GM18511 (cell line): ENCODE data around the gene PRL.

Experiments used
- ATAC-seq: cut with Tn5 transposase; IDR thresholded peaks from one replicate; pipeline ENCODE4 v1.9.1; 2021; ENCODE audit warnings: mild to moderate bottlenecking, moderate library complexity; ENCODE audit not compliant: unreplicated experiment

The PRL gene

GRCh38 chr6:22296936-22297335 is at the start of gene PRL:
Gene PRL, minus strand, starts transcription at chr6:22297036. Its CDS starts 54 bp downstream, at chr6:22296982.
- no peak for ATAC-seq

DNA sequence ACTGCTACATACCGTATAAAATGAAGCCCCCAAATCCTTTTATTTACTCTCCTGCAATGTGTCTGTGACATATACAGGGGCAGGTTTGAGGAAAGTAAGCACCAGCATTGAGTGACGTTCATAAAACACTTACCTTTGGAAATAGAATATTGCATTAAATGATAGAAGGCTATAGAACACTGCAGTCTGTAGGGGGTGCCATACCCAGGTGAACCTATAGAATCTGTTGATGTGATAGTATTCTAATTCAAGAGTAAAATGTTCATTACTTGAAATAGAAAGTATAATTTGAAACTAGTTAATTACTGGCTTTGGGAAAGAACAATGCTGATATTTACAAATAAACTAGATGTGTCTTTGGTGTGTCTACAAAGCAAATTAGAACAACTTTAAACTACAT is 47.0 kb upstream of the PRL start:
- no peak for ATAC-seq

DNA sequence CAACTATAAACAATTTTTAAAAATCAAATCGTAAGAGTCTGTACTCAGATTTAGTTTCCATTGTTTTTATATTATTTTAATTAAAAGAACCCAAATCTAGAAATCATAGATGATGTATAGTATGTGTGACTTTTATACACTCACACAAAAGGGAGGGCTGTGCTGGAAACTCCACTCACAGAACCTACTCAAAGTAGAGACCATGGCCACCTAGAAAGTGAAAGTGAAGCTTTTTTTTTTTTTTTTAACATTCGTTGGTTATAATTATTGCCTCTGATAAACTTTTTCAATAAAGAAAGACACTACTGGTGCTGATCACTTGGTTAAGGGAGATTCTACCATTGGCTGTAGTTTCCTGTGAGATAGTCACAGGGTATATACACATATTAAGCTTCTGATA is 37.9 kb upstream of the PRL start:
- ATAC-seq = no peak

- no peak for ATAC-seq
These were observed 37.0 kb upstream of the PRL start for GRCh38 chr6:22333802-22334201.

GRCh38 chr6:22332711-22333110 is 35.9 kb upstream of the PRL start:
- ATAC-seq = no peak

DNA sequence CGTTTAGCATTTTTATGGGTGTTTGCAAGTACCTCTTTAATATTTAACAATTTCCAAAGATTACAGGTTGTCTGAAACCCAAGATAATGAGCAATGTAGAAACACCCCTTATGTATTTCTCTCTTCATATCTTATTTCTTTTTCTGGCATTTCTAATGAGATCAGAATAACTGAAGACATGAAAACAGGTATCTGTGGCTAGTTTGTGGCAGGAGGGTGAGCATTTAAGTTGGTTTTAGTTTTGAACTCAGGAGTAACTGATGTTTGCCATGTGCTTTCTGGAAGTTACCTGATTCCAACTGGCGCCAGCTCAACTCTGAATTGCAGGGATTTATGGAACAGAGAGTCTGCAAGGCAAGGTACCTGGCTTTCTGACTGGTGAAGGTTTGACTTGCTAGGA is 35.4 kb upstream of the PRL start:
- no peak for ATAC-seq

- ATAC-seq = no peak
These were observed 34.1 kb upstream of the PRL start for GRCh38 chr6:22330941-22331340.

- ATAC-seq = no peak
These were observed 31.6 kb upstream of the PRL start for GRCh38 chr6:22328474-22328873.

- no peak for ATAC-seq
These were observed 31.0 kb upstream of the PRL start for GRCh38 chr6:22327881-22328280.

DNA sequence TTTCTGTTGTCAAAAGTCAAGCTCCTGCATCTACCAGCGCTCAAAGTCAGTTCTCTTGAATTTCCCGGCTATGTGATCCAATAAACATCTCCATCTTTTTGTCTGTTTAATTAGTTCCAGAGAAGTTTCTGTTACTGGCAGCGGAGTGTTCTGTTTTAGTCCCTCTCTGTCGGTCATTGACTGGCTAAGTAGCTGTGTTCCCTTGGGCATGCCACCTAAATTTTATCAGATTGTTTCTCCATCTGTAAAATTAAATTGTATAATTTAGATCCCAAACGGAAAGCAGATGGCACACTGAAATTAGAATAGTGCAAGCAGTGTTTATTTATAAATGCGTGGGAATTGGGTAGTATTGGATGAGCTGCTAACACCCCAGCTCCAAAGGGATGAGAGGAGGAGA is 29.7 kb upstream of the PRL start:
- no peak for ATAC-seq

DNA sequence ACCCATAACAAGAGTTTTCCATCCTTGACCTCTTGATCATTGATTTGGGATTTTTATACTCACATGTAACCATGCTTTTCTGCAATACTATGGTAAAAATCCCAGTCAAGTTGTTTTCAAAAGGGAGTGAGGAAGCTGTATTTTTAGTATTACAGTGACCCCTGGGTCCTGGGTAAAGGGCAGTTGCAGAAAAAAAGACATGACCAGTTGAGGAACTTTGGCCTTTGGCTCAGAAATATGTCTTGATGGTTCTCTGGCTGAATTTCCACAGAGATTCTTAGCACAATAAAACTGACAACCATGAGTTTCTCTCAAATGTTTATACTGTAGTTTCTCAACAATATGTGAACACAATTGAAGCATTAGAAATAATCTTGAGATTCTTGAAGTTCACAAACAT is 28.6 kb upstream of the PRL start:
- ATAC-seq = no peak

DNA sequence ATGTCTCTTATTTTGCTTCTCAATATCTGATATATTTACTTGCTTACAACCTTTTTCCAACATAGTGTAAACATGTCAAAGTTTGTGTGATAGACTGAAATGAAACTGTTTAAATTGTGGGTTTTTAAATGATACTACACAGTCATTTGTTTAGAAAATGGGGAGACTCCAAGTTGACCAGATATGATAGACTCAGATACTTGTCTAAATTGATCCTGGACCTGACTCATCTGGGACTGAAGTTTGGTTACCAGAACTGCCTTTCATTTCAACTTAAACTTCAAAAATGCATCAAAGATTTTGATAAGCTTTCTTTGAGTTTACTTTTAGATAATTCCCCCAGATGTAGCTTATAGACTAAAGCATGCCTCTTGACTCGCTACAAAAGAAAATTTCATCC is 27.0 kb upstream of the PRL start:
- ATAC-seq = no peak

DNA sequence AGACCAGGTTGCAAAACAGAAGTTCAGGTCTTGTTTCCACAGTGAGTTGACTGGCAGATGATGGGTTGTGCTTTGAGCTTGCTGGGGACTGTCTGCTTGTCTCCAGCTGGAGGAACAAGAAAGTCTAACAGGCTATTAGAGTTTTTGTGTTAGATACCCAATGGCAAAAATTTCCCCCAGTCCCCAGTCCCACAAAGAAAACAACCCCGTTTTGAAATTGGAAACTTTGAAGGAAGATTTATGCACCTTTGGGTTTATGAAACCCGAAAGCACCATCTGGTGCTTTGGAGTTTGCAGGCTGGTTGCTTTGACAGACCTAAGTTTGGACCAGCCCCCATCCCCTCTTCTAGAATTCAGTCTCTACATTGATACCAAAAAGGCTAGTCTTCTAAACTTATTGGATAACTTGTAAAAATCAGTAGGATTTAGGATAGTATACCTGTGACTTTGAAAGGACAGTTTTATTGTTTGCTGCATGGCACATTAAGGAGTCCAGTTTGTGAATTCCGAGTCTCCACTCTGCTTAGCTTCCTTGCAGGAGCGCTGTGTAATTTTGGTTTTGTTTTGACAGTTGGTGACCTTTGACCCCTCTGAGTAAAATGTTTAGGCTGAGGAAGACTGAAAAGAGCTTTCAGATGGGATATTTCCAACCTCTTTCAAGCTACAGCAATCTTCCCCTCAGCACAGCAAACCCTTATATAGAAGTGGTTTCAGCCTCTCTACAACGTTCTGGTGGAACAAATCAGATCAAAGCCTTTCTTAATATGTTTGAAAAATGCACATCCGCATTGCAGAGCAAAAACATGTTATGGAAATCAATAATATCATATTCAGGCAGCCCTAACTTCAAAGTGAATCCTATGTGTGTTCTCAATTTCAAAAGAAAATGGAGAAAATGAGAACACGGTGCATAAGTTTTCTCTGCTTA is 25.5 kb upstream of the PRL start:
- ATAC-seq = no peak

DNA sequence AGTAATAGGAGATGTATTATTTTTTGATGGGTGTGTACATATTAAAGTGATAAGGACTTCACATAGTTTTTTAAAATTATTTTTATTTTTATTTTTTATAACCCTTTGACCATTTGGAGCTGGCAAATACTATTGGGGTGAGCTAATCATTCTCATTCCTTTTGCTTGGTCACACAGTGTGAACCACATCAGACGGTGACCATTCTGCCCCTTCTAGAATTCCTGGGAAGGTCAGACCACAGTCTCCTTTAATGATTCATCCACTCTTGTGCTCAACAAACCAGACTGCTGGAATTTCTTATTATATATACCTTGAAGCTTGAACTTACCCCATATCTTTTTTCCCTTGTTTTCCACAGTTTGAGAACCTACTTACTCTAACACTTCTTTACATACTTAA is 23.9 kb upstream of the PRL start:
- no peak for ATAC-seq

GRCh38 chr6:22318404-22318803 is 21.6 kb upstream of the PRL start:
- ATAC-seq = no peak

GRCh38 chr6:22313796-22314195 is 17.0 kb upstream of the PRL start:
- ATAC-seq = no peak

DNA sequence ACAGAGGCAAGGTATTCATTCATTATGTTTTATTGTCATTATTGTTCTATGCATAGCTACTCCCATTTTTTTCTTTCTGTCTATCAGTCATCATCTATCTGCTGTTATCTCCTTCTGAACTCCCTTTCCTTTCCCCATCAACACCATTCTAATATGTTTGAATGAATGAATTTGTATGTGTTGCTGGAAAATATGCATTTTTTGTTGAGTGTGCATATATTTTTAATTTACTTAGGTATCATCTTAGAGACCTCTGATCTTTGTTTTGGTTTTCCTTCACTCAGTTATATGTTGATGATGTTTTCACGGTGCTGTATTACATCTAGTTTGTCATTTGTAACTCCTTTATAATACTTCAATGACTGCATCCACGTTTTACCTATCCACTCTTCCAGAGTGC is 12.1 kb upstream of the PRL start:
- no peak for ATAC-seq

DNA sequence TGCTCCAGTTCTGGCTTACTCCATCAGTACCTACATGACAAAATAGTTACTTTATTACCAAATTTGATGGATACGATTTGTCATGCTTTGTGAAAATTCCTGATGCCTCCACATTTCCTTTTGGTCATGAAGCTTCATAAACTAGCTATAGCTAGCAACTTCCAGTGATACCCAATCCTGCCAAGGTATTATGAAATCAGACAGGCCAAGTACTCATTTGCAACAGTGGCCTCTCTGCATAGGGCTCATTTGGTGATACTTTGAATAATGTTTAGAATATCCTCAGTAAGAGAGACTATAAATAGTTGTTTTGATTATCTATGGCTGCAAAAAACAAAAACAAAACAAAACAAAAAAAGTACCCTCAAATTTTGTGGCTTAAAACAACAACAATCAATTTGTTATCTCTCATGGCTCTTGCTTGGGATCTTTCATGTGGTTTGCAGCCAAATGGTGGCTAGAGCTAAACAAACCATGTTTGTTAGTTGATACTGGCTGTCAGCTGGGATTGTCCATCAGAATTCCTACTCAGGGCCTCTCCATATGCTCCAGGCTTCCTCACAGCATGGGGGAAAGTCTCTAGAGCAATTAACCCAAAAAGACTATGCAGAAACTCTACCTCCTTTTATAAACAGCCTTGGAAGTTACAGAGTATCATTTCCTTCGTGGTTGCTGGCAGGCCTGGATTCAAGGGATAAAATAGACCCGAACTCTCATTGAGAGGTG is 10.1 kb upstream of the PRL start:
- no peak for ATAC-seq

DNA sequence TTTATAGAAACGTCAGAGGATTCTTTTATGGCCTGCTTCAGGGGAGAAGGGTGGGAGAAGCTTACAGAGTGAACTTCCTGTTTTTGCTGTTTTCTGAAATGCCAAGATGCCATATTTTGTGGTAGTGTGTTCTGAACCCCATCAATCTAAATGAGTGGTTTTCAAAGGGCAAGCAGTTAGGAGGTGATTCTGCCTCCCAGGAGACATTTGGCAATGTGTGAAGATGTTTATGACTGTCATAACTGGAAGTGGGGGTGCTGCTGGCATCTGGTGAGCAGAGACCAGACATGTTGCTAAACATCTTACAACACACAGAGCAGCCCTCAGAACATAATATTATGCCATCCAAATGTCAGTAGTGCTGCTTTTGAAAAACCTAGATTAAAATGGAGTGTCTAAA is 6.0 kb upstream of the PRL start:
- no peak for ATAC-seq

DNA sequence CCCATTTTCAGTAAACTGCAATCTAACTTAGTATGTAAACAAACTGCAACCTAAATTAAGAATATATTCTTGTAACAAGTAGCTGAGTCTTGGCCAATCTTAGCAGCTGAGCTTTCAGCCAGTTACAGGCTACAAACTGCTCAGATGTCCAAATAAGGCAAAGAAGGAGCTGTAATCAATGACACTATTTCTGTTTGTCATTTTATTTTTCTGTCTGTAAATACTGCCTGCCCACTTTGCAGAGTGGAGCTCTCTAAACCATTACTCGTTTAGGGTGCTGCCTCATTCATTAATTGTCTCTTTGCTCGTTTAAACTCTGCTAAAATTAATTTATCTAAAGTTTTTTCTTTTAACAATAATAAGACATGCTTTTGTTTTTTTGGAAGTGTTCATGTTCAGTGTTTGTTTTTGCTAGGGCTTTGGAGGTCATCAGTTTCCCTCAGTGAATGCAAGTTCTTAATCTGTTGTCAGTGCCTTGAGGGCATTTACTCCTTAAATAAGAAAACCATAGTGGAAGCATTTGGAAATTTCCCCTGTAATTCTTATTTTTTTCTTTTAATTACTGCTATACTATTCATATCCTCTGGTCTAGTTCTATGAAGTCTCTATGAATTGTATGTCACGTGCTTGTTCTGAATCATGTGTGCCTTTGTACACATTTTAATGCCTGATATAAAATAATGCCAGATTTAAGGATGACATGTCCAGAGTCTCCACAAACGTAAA is 3.6 kb upstream of the PRL start:
- ATAC-seq = no peak

DNA sequence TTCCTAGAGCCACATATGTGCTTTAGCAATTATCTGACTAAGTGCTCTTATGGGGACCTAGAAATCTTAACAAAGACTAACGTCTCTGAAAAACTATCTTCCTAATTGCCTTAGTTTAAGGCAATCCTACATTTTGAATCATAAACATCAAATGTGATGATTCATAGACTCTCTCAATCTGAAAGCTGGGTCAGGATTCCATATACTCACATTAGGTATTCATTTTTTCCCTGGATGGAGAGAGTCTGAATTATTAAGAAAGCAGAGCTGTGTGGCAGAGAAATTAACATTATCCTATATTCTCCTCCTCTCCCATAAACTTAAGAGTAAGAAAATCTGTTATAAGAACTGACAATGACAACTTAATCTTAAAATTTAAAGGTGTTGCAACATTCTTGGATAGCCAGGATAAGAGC is 1.6 kb upstream of the PRL start:
- no peak for ATAC-seq

DNA sequence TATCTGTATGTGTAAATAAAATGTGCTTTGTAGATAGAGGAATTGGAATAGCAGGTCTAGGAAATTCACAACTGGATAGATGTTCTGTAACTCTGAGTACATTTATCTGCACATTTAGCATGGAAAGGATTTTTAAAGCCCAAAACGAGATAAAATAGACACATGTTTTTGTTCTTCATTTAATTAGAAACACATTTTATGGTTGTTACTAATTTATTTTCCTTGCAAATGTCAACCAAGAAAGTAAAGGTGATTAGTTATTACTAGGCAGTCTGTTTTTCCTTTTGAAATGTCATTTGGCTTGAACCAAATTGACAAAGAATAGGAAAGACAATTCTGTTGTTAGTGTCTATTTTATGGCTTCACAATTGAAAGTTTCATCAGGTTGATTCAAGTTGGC is 769 bp downstream of the PRL start:
- no peak for ATAC-seq
